Parathyroid adenoma (tissue), 2 donors: ENCODE data around the gene PADI2.

Experiments
- H2AFZ ChIP-seq: fragments of 300-600 bp; sonication (generic); one replicate; pipeline ENCODE4 v1.7.0; 2017; ENCODE audit warnings: antibody characterized with exemption, mild to moderate bottlenecking
- H3K27ac ChIP-seq: fragments of 300-600 bp; sonication (generic); one replicate; pipeline ENCODE4 v1.7.0; 2017
- H3K27me3 ChIP-seq: fragments of 300-600 bp; sonication (generic); one replicate; pipeline ENCODE4 v1.7.0; 2017; ENCODE audit warnings: low read length; ENCODE audit not compliant: control insufficient read depth, insufficient read depth
- H3K36me3 ChIP-seq: fragments of 300-600 bp; sonication (generic); one replicate; pipeline ENCODE4 v1.7.0; 2017; ENCODE audit warnings: low read length; ENCODE audit not compliant: control insufficient read depth, insufficient read depth
- H3K4me1 ChIP-seq: fragments of 300-600 bp; sonication (generic); one replicate; pipeline ENCODE4 v1.7.0; 2017; ENCODE audit warnings: control low read depth
- H3K4me2 ChIP-seq: fragments of 300-600 bp; sonication (generic); one replicate; pipeline ENCODE4 v1.7.0; 2017; ENCODE audit warnings: low read length
- H3K4me3 ChIP-seq: fragments of 300-600 bp; sonication (generic); one replicate; pipeline ENCODE4 v1.7.0; 2017; ENCODE audit warnings: low read depth, low read length
- H3K79me2 ChIP-seq: fragments of 300-600 bp; sonication (generic); one replicate; pipeline ENCODE4 v1.7.0; 2017; ENCODE audit warnings: control low read depth
- H3K9ac ChIP-seq: fragments of 300-600 bp; sonication (generic); one replicate; pipeline ENCODE4 v1.7.0; 2017; ENCODE audit warnings: mild to moderate bottlenecking
- H3K9me3 ChIP-seq: fragments of 300-600 bp; sonication (generic); one replicate; pipeline ENCODE4 v1.7.0; 2017; ENCODE audit warnings: low read length; ENCODE audit not compliant: control insufficient read depth
- CTCF ChIP-seq: fragments of 300-600 bp; sonication (generic); IDR thresholded peaks from one replicate; pipeline ENCODE4 v1.7.0; 2017; ENCODE audit warnings: antibody characterized with exemption, mild to moderate bottlenecking
- donor health status: primary hyperparathyroidism.

Gene PADI2

GRCh38 chr1:17118706-17119075 lies 560 bp downstream of the PADI2 start:
- H3K36me3 ChIP-seq, result no peaks in the 10 kb centered on the region
- H2AFZ ChIP-seq, result no peak overlapping the region
- no peak overlapping the region for H3K27ac ChIP-seq
- no peaks in the 10 kb centered on the region for H3K4me1 ChIP-seq
- no peak overlapping the region for H3K4me3 ChIP-seq
- H3K79me2 ChIP-seq, result no peaks in the 10 kb centered on the region
- no peak overlapping the region for H3K9ac ChIP-seq
- H3K4me2 ChIP-seq, result peak overlapping the region; percentile 74
- TF ChIP-seq CTCF, result no peak
- H3K9me3 ChIP-seq, result no peaks in the 10 kb centered on the region
- H3K27me3 ChIP-seq, result no peaks in the 10 kb centered on the region

- no peak overlapping the region for H3K27ac ChIP-seq
- no peak overlapping the region for H2AFZ ChIP-seq
- no peak overlapping the region for H3K4me2 ChIP-seq
- H3K36me3 ChIP-seq, result no peaks in the 10 kb centered on the region
- no peaks in the 10 kb centered on the region for H3K79me2 ChIP-seq
- H3K9me3 ChIP-seq, result no peaks in the 10 kb centered on the region
- no peak overlapping the region for H3K4me3 ChIP-seq
- H3K27me3 ChIP-seq, result no peaks in the 10 kb centered on the region
- no peaks in the 10 kb centered on the region for H3K4me1 ChIP-seq
- TF ChIP-seq CTCF, result no peak
- no peak overlapping the region for H3K9ac ChIP-seq
Observed at GRCh38 chr1:17118268-17118667, 983 bp downstream of the PADI2 start.

GRCh38 chr1:17117451-17118265 lies 1.6 kb downstream of the PADI2 start:
- H3K9ac ChIP-seq, result no peak overlapping the region
- no peak overlapping the region for H3K27ac ChIP-seq
- H3K4me3 ChIP-seq, result no peak overlapping the region
- no peak overlapping the region for H3K4me2 ChIP-seq
- H3K36me3 ChIP-seq, result no peaks in the 10 kb centered on the region
- TF ChIP-seq CTCF, result no peak
- H3K9me3 ChIP-seq, result no peaks in the 10 kb centered on the region
- no peaks in the 10 kb centered on the region for H3K79me2 ChIP-seq
- no peak overlapping the region for H2AFZ ChIP-seq
- H3K4me1 ChIP-seq, result no peaks in the 10 kb centered on the region
- H3K27me3 ChIP-seq, result no peaks in the 10 kb centered on the region

- no peak overlapping the region for H3K4me3 ChIP-seq
- no peaks in the 10 kb centered on the region for H3K27me3 ChIP-seq
- H3K27ac ChIP-seq, result no peak overlapping the region
- no peaks in the 10 kb centered on the region for H3K4me1 ChIP-seq
- no peaks in the 10 kb centered on the region for H3K9me3 ChIP-seq
- H3K9ac ChIP-seq, result no peak overlapping the region
- H2AFZ ChIP-seq, result no peak overlapping the region
- no peaks in the 10 kb centered on the region for H3K79me2 ChIP-seq
- no peaks in the 10 kb centered on the region for H3K36me3 ChIP-seq
- no peak overlapping the region for H3K4me2 ChIP-seq
- TF ChIP-seq CTCF, result no peak
Observed at GRCh38 chr1:17116643-17117042, 2.6 kb downstream of the PADI2 start.

GRCh38 chr1:17113963-17114362 lies 5.3 kb downstream of the PADI2 start:
- no peak overlapping the region for H2AFZ ChIP-seq
- H3K4me2 ChIP-seq, result no peak overlapping the region
- TF ChIP-seq CTCF, result no peak
- H3K4me1 ChIP-seq, result no peaks in the 10 kb centered on the region
- no peak overlapping the region for H3K4me3 ChIP-seq
- no peaks in the 10 kb centered on the region for H3K79me2 ChIP-seq
- no peak overlapping the region for H3K27ac ChIP-seq
- no peaks in the 10 kb centered on the region for H3K36me3 ChIP-seq
- no peak overlapping the region for H3K9ac ChIP-seq
- H3K27me3 ChIP-seq, result no peaks in the 10 kb centered on the region
- H3K9me3 ChIP-seq, result no peaks in the 10 kb centered on the region
